GM18508 (cell line): Measurements from ENCODE around the gene GLTP.
"Not testable (repeated sequence)": the region's sequence is repeated elsewhere in the genome, so short reads cannot be mapped to it uniquely, and the experiment has no call there.

Experiments used
- ATAC-seq: cut with Tn5 transposase; IDR thresholded peaks from one replicate; pipeline ENCODE4 v1.9.1; 2021; ENCODE audit warnings: moderate number of reproducible peaks; ENCODE audit not compliant: insufficient read depth, unreplicated experiment

The GLTP gene

GRCh38 chr12:109905301-109905700 is 25.0 kb upstream of the GLTP start:
- no peak for ATAC-seq

GRCh38 chr12:109902891-109903418 is 22.6 kb upstream of the GLTP start:
- ATAC-seq: no peak

- no peak for ATAC-seq
Observed at GRCh38 chr12:109900752-109901580, 20.6 kb upstream of the GLTP start.

GRCh38 chr12:109899783-109900751 is 19.7 kb upstream of the GLTP start, which contains the start of gene TCHP:
TSS of gene TCHP (plus strand) at chr12:109900274. CDS start at chr12:109903027, 2,753 bp downstream.
- no peak for ATAC-seq

GRCh38 chr12:109899345-109899744 is 19.0 kb upstream of the GLTP start:
- ATAC-seq: not testable (repeated sequence)

GRCh38 chr12:109897029-109897428 is 16.7 kb upstream of the GLTP start:
- no peak for ATAC-seq

- no peak for ATAC-seq
Observed at GRCh38 chr12:109896188-109896587, 15.8 kb upstream of the GLTP start.

GRCh38 chr12:109894939-109895338 is 14.6 kb upstream of the GLTP start:
- ATAC-seq: no peak

- ATAC-seq: no peak
Observed at GRCh38 chr12:109893261-109893995, 13.1 kb upstream of the GLTP start.

GRCh38 chr12:109892748-109893147 is 12.4 kb upstream of the GLTP start:
- ATAC-seq: no peak

GRCh38 chr12:109892165-109892715 is 11.9 kb upstream of the GLTP start:
- ATAC-seq: no peak

GRCh38 chr12:109891731-109892130 is 11.4 kb upstream of the GLTP start:
- ATAC-seq: not testable (repeated sequence)

GRCh38 chr12:109890620-109891170 is 10.4 kb upstream of the GLTP start:
- ATAC-seq: no peak

- no peak for ATAC-seq
Observed at GRCh38 chr12:109888179-109889020, 8.1 kb upstream of the GLTP start.

- no peak for ATAC-seq
Observed at GRCh38 chr12:109885616-109886015, 5.3 kb upstream of the GLTP start.

GRCh38 chr12:109883461-109883860 is 3.1 kb upstream of the GLTP start:
- no peak for ATAC-seq

GRCh38 chr12:109881752-109882151 is 1.4 kb upstream of the GLTP start:
- ATAC-seq: no peak

- ATAC-seq: no peak
Observed at GRCh38 chr12:109880938-109881337, 597 bp upstream of the GLTP start.
